Hepatocyte (in vitro differentiated cells): Measurements from ENCODE around the gene CALCOCO2.

ENCODE experiments used
- EZH2 ChIP-seq: fragments of 200-600 bp; sonication (generic); IDR thresholded peaks from 2 replicates; pipeline ENCODE4 v1.6.1; 2016; ENCODE audit warnings: antibody characterized with exemption, mild to moderate bottlenecking, borderline replicate concordance
- TF ChIP-seq, protein P1 (sequence below): fragments of 200-600 bp; sonication (generic); IDR thresholded peaks from 2 replicates; pipeline ENCODE4 v1.5.1; 2016; ENCODE audit warnings: antibody characterized with exemption, mild to moderate bottlenecking; ENCODE audit not compliant: poor library complexity

DNA sequence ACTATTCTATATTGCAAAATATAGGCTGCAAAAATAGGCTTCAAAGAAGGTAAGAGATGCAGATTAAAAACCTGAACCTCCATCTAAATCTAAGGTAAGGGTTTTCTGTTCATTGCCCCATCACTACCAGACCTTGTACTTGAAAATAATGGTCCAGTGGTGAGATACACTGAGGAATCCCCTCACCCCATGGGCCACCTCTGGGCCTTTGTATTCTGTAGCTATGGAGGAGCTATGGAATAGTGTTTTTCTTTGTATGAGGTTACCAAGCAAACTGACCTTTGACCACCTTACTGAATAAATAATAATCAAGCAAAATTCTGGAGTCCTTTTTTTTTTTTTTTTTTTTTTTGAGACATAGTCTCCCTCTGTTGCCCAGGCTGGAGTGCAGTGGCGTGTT is 72.6 kb downstream of the CALCOCO2 start:
- TF ChIP-seq, protein P1, sequence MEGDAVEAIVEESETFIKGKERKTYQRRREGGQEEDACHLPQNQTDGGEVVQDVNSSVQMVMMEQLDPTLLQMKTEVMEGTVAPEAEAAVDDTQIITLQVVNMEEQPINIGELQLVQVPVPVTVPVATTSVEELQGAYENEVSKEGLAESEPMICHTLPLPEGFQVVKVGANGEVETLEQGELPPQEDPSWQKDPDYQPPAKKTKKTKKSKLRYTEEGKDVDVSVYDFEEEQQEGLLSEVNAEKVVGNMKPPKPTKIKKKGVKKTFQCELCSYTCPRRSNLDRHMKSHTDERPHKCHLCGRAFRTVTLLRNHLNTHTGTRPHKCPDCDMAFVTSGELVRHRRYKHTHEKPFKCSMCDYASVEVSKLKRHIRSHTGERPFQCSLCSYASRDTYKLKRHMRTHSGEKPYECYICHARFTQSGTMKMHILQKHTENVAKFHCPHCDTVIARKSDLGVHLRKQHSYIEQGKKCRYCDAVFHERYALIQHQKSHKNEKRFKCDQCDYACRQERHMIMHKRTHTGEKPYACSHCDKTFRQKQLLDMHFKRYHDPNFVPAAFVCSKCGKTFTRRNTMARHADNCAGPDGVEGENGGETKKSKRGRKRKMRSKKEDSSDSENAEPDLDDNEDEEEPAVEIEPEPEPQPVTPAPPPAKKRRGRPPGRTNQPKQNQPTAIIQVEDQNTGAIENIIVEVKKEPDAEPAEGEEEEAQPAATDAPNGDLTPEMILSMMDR: no peak
- no peak for TF ChIP-seq EZH2
